Suppressor macrophage (primary cell): ENCODE measurements around the gene CHD2.

ENCODE experiments used
- DNase-seq, 4 experiments: peaks; one replicate each; pipeline ENCODE4 v3.0.0-alpha.2; 2020 to 2022

CHD2 gene

DNA sequence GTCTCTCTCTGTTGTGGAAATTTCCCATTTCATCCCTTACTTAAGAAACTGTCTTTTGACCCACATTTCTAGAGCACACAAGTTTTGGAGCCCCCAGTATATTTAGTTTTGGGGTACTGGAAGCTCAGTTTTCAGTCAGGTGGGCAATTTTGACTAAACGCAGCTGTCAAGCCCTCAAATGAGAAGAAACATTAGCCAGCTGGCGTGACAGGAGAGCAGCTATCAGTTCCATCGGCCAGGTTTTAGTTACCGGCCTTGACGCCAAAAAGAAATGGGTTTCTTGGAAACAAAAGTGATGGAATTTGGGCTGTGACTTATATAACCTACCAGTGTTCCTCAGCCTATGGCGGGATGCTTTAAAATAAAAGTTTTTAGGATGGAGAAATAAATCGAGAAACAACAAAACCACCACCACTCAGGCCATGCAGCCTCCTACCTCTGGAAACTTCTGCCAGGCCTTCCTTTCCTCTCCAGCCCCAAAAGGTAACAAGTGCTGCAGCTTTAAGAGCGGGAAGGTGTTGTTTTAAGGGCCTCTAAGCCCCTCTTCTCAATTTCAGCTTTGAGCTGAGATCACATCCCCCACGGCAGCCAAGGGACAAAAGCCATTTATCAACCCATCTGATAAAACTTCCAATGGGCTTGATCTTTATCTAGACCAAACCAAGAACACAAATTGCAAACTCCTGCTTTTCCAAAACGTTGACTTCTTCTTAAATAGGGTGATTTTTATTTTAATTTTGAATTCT lies 170.6 kb downstream of the CHD2 start:
- no peak for DNase-seq

GRCh38 chr15:93071469-93071936 lies 171.4 kb downstream of the CHD2 start:
- no peak for DNase-seq

DNA sequence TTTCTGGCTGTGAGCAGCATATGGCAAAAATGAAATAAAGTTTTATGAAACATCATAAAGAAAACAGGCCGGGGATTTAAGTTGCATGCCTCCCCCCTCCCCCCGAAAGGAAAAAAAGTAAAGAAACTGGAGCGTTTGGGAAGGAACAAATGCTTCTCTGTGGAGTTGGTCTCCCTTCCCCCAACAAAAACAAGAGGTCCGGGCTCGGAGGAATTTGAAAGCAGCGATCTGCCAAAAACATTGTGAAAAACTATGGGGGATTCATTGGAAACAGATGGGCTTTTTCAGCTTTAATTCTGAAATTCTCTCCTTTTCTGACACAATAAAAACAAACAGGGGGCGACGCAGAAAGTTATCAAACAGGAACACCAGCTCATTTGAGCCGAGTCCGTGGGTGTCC lies 171.9 kb downstream of the CHD2 start:
- DNase-seq, result no peak

DNA sequence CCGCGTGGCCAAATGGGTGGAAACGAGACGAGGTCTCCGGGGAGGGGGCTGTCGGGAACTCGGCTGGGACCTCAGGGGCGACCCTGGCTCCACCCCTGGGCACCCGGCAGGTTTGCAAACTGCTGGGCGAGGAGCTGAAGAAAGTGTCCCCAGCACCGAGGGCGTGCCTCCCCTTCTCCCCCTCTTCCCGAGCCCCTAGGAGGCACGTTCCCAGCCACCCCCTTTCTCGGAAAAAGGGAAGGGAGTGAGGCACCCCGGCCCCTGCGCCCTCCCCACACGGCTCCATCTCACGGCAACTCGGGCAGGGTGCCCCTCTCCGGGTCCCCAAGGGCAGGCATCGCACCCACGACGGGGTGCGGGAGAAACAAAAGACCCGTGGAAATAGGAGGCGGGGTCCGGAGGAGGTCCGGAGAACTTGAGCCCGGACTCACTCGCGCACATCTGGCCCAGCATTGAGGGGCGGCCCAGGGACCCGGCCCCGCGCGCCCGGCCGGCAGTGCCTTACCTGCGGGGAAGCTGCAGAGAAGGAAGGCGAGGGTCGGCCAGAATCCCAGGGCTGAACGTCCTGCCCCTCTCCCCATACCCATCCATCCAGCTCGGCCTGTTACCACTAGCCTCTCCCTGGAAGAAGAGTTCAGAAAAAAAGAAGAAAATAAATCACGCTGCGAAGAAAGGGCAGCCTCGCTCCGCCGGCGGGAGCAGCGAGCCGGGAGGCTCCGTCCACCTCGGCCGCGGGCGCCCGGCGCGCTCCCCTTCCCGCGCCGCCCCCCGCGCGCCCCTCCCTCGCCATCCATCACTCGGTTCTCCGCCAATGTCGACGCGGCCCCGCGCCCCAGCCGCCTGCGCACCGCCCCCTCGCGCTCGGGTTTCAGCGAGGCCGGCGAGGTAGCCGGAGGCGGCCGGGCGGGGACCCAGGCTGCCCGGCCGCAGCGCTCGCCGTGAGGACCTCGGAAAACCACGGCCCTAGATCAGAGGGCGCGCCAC lies 172.6 kb downstream of the CHD2 start:
- peak in 2 of 4 experiments; percentile 23 to 47 for DNase-seq

DNA sequence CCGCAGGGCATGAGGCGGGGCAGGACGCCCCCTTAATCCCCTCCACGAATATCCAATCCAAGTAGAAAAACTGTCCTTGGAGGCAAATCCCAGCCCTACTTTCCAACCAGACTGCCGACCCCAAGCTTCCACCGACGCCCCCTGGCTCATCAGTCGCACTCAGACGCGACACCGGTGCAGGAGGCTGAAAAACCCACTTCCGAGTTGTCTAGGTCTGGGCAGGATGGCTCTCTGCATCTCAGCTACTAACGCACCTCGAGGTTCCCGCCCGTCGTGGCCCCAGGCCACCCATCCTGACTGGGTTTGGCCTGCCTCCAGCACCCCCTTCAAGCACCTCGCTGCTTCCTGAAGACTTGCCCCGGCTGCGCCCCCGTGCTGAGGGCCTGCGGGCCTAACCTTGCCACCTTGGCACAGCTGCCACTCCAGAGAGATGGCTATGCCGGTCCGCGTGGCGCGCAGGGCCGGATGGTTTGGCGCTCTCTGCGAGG lies 173.4 kb downstream of the CHD2 start:
- no peak for DNase-seq

DNA sequence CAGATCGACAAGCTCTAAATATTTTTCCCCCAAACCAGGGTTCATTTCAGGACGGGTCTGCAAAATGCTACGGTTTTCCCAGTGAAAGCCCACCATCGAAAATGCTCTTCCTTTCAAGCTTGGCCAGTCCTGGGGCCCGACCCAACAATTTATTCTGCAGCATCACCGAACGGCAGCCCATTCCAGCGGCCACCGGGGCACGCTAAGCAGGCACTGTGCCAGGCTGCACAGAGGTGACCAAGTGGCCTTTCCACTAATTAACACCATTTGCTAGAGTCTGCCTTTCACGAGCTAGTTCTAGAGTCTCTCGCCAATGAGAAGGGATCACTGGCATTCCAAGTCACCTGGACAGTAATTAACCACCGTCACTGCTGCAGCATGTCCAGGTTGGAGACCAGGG lies 174.5 kb downstream of the CHD2 start:
- DNase-seq, result no peak

GRCh38 chr15:93076217-93076616 lies 176.1 kb downstream of the CHD2 start:
- DNase-seq, result no peak

DNA sequence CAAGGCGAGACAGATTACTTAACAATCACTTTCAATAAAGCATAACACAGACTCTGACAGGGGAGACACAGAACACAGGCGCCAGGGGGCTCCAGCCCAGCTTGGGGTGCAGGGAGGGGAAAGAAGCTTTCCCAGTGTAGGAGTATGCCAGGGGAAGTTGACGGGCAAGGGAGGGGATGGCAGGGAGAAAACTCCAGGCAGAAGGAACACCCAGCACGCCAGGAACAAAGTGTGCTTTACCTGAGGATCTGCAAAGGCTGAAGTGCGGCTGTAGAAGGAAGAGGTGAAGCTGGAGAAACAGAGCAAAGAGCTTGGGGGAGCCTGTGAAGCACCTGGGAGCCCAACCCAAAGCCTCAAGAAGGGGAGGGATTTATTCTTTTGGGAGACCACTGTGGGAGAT lies 176.8 kb downstream of the CHD2 start:
- DNase-seq, result no peak
